Amniotic stem cell (primary cell): ENCODE results near the gene EFNA5.

Experiments used
- DNase-seq: peaks from one replicate; lab custom pipeline; 2025; lab: John Stamatoyannopoulos, UW

The EFNA5 gene

DNA sequence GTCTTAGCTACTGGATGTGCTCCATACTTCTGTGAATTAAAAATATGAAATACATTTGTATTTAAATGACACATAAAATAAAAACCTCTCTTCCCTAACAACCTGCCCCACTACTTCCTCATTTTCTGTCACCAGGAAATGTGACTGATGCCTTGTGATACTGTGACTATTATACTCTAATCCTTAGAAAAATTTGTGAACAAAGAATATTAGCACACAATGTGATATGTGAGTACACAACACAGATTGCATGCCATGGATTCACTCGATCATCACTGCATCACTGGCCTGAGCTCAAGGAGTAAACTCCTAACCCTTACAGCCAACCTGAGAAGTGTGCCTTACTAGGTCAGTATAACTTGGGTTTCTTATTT, 281.0 kb downstream of the EFNA5 start:
- no peak for DNase-seq

DNA sequence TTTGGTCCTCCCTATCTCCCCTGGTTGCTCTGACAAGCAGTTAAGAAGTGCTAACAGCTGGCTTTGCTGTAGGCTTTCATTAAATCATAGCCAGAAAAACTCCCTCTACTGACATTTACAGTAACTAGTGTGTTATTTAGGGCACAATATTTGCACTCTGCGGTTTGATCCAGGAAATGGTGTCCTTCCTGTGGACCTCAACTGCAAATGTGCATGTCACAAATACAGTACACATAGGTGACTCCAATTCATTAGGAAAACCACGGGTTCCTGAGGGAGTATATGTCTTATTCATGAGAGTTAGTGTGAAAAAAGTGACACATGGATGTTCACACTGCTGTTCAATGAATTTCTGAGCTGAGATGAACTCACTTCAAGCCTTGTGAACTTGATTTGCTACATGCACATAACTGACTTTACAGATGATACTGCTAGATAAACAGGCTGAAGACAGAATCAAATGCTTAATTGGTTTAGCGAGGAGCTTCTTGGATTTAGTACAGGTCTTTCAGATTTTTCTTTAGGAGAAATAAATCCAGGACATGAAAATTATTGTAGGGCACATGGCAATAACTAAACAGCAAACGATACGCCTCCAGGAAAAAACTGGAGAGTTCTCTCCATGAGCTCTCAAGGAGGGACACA, 281.5 kb downstream of the EFNA5 start:
- DNase-seq: peak; percentile 28

DNA sequence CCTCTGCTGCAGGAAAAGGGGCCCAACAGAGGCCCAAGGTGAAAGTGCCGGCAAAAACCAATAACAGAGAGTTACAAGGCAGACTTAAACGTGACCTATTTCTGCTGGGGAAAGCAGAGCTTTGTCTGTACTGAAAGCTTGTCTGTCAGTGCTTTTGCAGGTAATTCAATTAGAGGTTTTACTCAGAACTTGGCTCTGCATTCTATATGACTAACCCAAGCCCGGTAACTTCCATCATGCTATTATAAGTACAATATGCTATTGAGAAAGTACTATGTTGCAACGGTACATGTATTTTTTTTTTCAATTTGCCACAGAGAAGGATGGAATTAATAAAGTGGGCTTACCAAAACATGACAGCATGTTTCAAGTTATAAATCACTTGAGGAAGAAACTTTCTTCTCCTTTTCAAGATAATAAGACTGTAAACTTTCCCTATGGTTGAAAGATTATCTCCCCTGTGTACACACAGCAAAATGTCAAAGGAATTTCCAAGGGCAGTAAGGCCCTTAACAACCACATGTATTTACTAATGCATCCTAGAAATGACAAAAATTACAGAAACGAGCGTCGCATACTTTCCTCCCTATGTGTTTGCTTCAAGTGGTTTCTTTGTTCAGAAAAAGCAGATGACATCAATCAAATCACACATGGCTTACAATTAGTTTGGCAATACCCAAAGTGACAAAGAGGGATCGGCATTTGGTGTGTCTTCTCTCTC, 282.4 kb downstream of the EFNA5 start:
- DNase-seq: peak; percentile 57

DNA sequence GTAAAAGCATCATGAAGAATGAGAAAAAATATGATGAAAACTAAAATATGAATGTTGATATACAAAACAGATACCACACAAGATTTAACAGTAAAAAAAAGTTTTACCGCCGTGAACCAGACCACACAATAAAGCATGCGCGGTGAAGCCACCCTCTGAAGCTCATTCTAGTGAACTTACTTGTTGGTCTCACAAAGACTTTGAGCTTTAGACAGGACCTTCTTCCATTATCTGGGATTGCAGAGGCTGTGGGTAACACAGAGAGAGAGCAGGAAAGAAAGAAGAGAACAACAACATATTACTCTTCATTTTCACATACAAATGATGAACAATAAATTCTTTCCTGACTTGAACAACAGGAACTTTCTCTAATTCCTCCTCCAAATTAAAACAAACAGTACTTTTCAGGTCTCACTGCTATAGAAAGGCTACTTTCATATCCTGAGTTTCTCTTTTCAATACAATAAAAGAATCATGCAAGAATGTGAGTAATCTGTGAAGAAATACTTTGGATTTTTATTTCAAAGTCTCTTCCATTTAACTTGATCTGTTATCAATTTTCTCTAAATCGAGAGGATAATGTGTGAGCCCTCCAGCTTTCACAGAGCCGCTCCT, 283.1 kb downstream of the EFNA5 start:
- DNase-seq: no peak

DNA sequence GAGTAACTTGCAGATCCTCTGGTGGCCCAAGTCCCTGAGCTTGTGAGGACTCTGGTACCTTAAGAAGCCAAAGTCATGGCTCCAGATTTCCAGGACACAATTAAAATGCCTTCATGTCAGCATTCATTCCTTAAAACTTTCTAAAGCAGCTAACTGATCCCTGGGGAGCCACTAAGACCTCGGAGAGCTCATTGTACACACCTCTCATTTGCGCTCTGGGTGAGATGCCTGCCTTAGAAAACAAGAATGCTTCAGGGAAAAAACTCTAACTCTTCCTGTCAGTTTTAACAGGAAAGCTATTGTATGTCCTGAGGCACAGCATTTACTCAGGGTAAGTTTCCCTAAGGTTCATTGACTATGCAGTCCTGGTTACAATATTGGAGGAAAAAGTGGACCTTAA, 285.0 kb downstream of the EFNA5 start:
- DNase-seq: no peak

DNA sequence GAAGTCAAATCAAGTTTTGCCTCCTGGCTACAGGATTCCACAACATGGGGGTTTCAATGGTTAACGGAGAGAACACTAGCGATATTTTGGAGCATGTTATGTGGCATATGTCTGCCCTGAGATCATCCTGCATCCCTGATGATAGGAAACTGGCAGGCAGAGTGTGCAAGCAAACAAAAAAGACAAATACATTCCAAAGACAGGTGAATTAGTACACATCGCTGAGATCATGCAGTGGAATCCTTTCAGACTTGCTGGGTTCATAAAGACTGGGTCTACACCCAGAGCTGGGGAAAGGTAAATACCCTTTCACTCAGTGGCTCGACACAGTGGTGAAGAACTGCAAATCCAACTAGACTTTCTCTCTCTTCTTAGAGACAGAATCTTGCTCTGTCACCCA, 286.5 kb downstream of the EFNA5 start:
- no peak for DNase-seq

DNA sequence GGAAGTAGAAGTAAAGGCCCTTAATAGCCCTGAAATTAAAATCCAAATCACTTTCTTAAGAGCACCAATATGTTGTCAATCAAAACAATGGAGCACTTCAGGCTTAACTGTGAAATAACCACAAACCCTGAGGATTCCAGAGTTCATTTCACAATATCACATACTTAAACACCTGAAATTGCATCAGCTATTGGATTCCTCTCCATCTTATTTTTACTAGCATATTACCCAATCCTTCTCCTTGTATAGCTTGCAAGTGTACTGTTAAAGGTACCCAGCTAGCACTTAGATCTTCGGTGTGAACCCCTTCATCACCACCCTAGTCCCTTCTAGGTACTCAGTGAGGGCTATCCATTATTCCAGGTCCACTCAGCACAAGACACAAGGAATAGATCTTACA, 287.3 kb downstream of the EFNA5 start:
- no peak for DNase-seq

DNA sequence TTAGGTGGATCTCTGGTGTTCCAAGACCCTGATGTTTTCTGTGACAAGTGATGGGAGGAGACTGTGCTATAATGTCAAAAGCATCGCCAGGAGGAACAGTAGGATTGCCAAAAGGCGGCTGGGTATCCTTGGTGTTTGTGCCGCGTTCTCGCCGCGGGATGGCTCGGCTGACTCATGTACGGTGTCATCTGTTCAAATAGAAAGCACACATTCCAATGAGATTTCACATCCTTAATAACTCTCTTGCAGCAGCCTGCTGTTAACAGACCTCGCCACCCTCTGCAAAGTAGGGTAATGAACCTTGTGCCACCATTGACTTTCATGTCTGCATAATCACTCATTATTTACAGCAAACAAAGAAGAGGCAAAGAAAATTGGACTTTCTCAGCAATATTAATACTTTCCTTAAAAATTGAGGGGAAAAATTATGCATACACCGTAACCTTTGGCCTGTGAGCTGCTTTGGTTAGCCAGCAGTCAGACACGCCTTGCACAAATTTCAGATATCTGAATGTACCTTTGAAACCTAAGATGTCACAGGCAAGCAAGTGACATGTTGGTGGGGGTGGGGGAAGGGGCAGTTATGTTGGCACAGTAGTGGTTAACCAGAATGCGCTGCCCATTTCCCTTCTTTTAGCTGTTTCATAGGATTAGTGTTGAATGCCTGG, 289.4 kb downstream of the EFNA5 start:
- peak; percentile 26 for DNase-seq

DNA sequence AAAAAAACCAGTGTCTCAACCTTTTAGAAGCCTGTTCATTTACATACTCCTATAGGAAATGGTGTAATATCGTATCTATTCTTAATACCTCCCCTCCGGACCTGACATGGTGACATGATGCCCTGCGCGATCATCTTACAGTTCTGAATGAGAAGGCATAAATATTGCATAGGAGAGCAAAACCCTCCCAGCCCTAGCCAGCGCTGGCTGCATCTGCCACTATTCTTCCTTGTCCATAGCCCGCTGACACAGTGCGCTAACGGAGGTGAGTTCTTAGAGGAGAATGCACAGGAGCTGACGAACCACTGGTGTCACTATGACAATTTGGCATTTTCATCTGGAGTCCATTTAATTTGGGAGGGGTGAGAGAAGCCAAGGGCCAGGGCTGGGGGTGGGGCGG, 290.1 kb downstream of the EFNA5 start:
- no peak for DNase-seq

DNA sequence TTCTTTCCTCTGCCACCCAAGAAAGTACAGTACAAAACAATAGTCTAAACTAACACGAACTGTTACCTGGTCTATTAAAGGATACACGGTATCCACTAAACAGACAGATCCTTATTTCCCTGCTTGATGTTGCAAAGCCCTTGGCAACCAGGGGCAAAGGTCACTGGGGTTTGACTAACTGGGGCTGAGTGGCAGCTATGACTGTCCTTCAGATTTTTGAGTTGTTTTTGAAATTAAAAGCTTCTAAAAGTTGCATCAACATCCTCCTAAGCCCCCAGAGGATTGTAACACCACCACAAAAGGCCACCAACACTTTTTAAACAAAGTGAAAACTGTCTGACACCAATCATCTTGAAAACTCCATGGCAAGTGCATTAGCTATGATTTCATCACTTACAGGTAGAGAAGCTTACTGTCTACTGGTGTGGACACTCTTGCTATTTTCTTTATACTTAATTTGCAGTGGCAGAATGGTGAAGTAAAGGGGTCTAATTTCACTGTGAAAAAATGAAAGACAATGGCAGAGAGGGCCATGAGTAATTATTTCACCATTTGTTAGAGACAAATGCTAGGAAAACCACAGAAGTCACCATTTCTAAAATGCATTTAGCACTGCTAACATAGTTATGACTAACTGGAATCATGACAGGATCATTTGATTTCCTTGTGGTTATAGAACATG, 292.4 kb downstream of the EFNA5 start:
- DNase-seq: no peak

DNA sequence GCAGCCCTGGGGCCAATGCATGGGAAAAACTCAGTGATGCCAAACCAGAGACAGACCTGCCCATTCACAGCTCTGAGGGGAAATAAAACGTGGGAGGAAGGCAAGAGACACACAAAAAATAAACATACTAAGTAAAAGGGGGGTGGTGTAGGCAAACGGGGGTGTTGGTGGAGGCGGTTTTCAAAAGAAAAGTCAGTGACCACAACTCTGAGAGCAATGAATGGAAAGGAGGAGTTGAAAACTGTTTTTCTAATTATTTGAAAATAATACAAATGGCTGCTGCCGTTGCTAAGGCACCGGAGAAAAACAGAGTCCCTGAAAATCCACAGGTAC, 293.5 kb downstream of the EFNA5 start:
- no peak for DNase-seq

DNA sequence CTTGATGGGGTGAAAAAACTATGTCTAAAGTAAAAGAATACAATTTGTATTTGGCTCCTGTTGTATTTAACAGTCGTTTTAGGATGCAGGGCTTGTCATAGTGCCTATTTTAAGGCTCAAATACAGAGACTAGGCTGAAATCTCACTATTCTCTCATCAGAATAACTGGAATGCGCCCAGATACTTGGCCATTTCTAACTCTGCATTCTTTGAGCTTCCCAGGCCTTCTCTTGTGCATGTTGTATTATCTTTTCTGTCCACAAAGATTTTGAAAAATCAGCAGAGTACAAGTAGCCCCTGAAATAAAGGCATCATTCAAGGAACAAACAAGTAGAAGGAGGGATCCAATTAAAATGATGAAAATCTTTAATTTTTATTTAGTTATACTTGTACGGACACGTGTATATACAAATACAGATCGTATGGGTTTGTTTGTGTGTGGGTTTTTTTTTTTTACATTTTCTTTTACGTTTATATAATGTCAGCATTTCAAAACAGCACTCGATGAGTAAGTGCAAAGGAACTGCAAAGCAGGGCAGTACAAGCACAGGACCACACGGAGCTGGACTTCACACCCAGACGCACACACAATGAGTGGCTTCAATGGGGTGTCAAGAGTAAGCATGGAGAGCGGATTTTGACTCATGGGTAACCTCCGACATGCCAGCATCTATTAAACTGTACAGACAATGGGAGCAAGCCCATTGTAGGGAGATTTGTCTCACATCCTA, 294.0 kb downstream of the EFNA5 start:
- DNase-seq: no peak

DNA sequence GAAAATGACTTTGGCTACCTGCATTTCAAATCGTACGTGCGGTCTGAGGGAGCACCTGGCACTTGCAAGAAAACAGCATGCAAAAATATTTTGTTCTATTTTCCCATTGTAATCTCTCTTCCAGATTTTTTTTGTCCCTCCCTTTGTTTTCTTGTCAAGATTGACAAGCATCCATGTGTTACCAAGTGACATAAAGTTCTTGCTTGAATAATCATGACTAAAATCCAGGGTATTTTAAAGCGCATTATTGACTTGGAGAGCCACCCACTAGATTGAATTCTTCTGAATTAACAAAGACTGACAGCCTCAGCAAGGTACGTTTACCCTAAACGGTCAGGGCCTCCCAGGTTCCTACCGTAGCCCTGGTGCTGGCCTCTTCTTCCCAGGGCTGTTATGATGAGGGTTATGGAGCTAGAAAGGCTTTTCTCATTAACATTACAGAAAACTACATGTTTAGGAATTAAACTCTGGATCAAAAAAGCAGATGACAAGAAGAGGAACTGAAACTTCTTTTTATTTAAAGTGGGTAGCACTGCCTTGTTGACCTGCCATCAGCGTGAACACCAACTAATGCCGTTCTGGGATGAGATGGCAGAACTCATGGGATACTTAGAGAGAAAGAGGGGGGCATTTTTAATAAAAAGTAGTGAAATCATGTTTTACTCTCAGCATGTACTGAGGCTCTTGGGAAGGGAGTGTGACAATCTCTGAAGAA, 297.0 kb downstream of the EFNA5 start:
- DNase-seq: no peak

DNA sequence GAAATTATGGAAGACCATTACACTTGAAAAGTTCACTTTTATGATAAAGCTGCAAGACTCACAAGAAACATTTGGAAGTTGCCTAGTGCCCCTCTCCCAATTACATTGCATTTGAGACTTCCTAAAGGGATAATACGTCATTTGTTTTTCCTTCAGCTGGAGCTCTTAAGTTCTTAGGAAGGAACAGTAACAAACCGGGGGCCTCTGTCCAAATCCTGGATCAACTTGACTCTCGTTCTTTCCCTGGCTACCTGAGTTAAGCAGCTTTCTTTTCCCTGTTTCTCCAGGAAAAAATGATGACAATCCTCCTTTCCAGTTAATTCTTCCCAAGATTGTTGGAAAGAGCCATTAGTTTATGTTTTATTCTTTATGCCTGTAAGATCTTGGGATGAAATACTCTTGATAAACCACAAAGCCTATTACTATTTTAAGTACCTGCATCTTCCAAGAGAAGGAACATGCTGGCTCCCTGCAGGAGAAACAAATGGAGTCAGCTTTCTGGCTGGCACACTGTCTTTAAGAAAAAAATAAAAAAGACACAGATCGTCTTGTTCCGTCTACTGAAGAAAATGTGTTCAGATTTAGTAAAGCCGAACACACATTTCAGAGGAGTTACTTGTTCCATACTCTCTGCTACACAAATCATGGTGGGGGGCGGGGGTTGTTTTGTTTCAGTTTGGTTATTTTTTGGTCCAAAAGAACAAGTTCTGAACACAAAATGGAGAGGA, 297.9 kb downstream of the EFNA5 start:
- DNase-seq: no peak

DNA sequence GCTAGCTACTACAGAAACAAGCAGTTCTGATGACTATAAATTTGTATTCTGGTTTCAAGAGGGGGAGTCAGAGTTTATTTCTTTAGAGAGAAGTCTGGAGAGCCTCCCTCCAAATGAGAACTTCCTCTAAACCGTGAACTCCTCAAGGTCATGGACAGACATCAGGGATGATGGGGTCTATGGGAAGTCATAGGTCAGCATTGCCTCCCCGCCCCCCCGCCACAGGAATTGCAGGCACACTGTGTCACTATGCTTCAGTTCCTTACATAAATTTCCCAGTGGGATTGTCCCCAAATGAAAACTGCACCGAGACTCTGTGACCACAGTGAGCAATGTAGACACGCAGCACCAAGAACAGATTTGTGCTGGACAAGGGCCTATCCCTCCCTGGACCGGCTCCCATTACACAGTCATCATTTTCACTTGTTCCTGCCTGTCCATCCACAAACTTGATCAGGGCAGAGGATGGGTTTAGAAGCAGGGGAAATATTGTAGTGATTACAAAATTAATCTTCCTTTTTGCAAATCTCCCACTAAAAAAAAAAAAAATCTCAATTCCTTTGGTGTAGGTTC, 300.3 kb downstream of the EFNA5 start:
- DNase-seq: no peak

DNA sequence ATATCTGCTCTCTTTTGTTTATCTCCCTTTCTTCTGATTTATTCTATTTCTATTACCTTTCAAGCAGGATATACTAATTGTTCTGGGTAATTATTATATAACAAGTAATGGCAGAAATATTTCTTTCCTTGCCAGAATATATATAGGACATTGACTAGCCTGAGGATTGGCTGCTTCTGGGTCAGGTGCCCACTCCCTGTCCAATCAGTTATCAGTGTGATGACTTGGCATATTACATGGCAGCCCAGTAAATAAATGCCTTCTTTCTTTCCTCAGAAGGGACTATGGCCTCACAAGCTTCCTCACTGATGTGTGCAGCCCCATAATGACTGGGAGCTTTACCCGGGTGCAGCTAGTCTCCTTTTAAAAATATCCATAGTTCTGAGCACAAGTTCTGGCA, 301.1 kb downstream of the EFNA5 start:
- no peak for DNase-seq

DNA sequence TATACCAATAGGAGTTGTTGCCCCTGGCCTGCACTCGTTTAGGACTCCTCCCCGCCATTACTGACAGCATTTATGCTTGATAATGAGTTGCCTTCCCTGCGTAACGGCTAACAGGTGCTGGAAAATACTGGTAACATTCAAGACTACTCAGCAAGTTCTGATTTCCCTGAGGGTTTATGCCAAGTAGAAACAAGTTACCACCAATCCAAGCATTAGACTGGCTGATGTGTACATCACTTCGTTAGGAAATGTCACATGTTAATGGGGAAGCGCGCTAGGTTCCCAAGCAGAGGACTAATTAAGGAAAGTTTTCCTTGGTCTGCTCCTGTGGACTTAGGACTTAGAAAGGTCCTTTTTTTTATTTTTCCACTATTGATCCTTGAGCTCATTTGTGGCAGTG, 302.1 kb downstream of the EFNA5 start:
- no peak for DNase-seq

DNA sequence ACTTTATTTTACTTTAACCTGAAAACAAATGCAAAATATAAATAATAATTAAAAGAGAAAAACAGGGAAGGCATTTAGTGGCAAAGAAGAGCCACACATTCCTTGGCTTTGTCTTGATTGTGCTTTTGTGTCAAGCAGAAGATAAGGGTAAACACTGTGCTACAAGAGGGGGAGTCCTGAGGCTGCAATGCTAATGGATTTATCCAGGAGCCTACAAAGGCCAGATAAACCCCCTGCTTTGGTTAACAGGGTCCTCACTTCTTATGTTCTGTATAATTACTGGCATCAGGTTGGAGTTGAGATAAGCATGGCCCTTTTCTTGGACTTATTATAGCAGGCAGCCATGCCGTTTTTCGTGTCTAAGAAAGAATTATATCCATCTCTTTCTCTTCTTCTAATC, 302.8 kb downstream of the EFNA5 start:
- no peak for DNase-seq

DNA sequence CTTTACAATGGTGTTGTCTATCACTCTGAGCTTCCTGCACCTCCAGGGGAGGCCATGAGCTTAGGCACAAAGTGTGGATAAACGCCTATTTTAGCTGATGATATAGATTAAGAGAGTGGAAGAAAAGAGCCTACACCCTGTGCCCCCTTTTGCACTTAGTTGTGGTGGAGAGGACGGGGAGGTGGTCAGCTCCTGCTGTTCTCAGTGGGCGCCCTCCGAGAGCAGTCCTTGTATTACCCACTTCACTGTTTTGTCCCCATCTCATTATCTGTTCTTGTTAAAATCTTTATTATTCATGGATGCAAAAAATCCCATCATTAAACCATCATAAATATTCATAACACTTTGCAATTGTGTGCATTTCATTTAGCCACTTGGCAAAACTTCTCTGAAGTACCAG, 303.3 kb downstream of the EFNA5 start:
- DNase-seq: no peak
